Endodermal cell (in vitro differentiated cells): Measurements from ENCODE around the gene CEACAM18. TPM values are rescaled to one million over a fixed set of nuclear protein-coding genes. Genes with fewer than 3 reads are reported as not detected.

Experiments used
- DNase-seq: peaks from one replicate; pipeline ENCODE4 v3.0.0-alpha.2; 2017
- H3K27ac ChIP-seq: 2 replicates; pipeline ENCODE4 v1.5.1; 2013; ENCODE audit warnings: mild to moderate bottlenecking, low read depth, low read length, moderate library complexity
- H3K27me3 ChIP-seq: 2 replicates; pipeline ENCODE4 v1.6.1; 2013; ENCODE audit warnings: mild to moderate bottlenecking, low read length, moderate library complexity; ENCODE audit not compliant: insufficient read depth, control insufficient read depth, poor library complexity, severe bottlenecking
- H3K36me3 ChIP-seq: 2 replicates; pipeline ENCODE4 v1.7.0; 2013; ENCODE audit warnings: mild to moderate bottlenecking, low read length, moderate library complexity; ENCODE audit not compliant: control insufficient read depth, insufficient read depth
- H3K4me1 ChIP-seq: one replicate; pipeline ENCODE4 v1.7.0; 2013; ENCODE audit warnings: low read length; ENCODE audit not compliant: control insufficient read depth, insufficient read depth
- H3K4me3 ChIP-seq: 2 replicates; pipeline ENCODE4 v1.5.1; 2013; ENCODE audit warnings: mild to moderate bottlenecking, low read length, moderate library complexity
- H3K9ac ChIP-seq: 2 replicates; pipeline ENCODE4 v1.6.1; 2013; ENCODE audit warnings: mild to moderate bottlenecking, low read length, moderate library complexity; ENCODE audit not compliant: poor library complexity, severe bottlenecking; ENCODE audit errors: extremely low read depth
- H3K9me3 ChIP-seq: 2 replicates; pipeline ENCODE4 v1.6.1; 2013; ENCODE audit warnings: mild to moderate bottlenecking, low read length, moderate library complexity; ENCODE audit not compliant: control insufficient read depth
- H3K27ac Mint-ChIP-seq: 2 replicates; pipeline ENCODE4 v1.8.0; 2020; ENCODE audit warnings: mixed read lengths
- H3K27me3 Mint-ChIP-seq: 2 replicates; pipeline ENCODE4 v1.8.0; 2021; ENCODE audit warnings: mild to moderate bottlenecking, mixed read lengths; ENCODE audit not compliant: insufficient read depth
- H3K36me3 Mint-ChIP-seq: 2 replicates; pipeline ENCODE4 v1.8.0; 2020; ENCODE audit warnings: low read depth, mixed read lengths
- H3K4me1 Mint-ChIP-seq: 2 replicates; pipeline ENCODE4 v1.8.0; 2020; ENCODE audit warnings: mixed read lengths
- H3K4me3 Mint-ChIP-seq: 2 replicates; pipeline ENCODE4 v1.8.0; 2020; ENCODE audit warnings: mild to moderate bottlenecking, moderate library complexity, mixed read lengths
- H3K9me3 Mint-ChIP-seq: 2 replicates; pipeline ENCODE4 v1.8.0; 2020; ENCODE audit warnings: mild to moderate bottlenecking, mixed read lengths
- CTCF ChIP-seq: fragments of 200-600 bp; sonication (generic); conservative IDR thresholded peaks from 2 replicates; pipeline ENCODE4 v1.5.0; 2021; ENCODE audit warnings: antibody characterized with exemption, mild to moderate bottlenecking
- WGBS, 2 experiments: methylation state at CpG; one replicate each; pipeline versions ENCODE4 v1.1.5 to v1.1.7; 2013; ENCODE audit warnings: missing lambda C conversion rate in 2 of 2, mixed read lengths in 1 of 2; ENCODE audit not compliant: insufficient coverage in 1 of 2, insufficient read length in 1 of 2; 5-methylcytosine and 5-hydroxymethylcytosine counted together
- total RNA-seq, 2 donors: library from RNA; stranded (reverse); fragmentation: NEBNext Ultra II Directional in 1 of 2; extraction: Animal tissue kit (Norgen Biotek cat#: 25700) in 1 of 2; gene quantifications; 2 replicates in 1 of 2; 3 replicates in 1 of 2; pipeline ENCODE4 v1.2.1, GENCODE V29; 2021

CEACAM18 gene
- total RNA-seq, 2 donors from 2014 or later = not detected

GRCh38 chr19:51458899-51459505 is 19.3 kb upstream of the CEACAM18 start:
- no peak for TF ChIP-seq CTCF
- no peaks in the 10 kb centered on the region for H3K4me1 Mint-ChIP-seq
- H3K27ac Mint-ChIP-seq = no peak overlapping the region
- 80 to 88% methylated on average over 6 to 14 of the region's 14 CpGs for WGBS, 2 experiments
- H3K36me3 Mint-ChIP-seq = no peaks in the 10 kb centered on the region
- H3K9me3 Mint-ChIP-seq = peaks cover 2% of the 10 kb centered on the region
- H3K36me3 ChIP-seq = no peaks in the 10 kb centered on the region
- H3K27ac ChIP-seq = no peak overlapping the region
- peaks cover 16% of the 10 kb centered on the region for H3K27me3 ChIP-seq
- peaks cover 26% of the 10 kb centered on the region for H3K27me3 Mint-ChIP-seq
- no peaks in the 10 kb centered on the region for H3K4me1 ChIP-seq
- H3K4me3 ChIP-seq = no peak overlapping the region
- H3K9me3 ChIP-seq = no peaks in the 10 kb centered on the region
- H3K9ac ChIP-seq = no peak overlapping the region
- H3K4me3 Mint-ChIP-seq = no peak overlapping the region
- no peak for DNase-seq

- Histone ChIP-seq H3K4me1 (no peaks in the 10 kb centered on the region), H3K4me3 (peak overlapping the region; percentile 68), H3K27ac (no peak overlapping the region), H3K27me3 (peaks cover 28% of the 10 kb centered on the region), H3K9me3 (no peaks in the 10 kb centered on the region), H3K9ac (no peak overlapping the region), H3K36me3 (no peaks in the 10 kb centered on the region)
- 74 to 76% methylated on average over 10 to 11 of the region's 13 CpGs for WGBS, 2 experiments
- no peak overlapping the region for H3K27ac Mint-ChIP-seq
- DNase-seq = peak; percentile 66
- no peaks in the 10 kb centered on the region for H3K36me3 Mint-ChIP-seq
- H3K4me1 Mint-ChIP-seq = no peaks in the 10 kb centered on the region
- peak overlapping the region; percentile 60 for H3K4me3 Mint-ChIP-seq
- TF ChIP-seq CTCF = no peak
- peaks cover 1% of the 10 kb centered on the region for H3K9me3 Mint-ChIP-seq
- H3K27me3 Mint-ChIP-seq = peaks cover 35% of the 10 kb centered on the region
Measured at GRCh38 chr19:51460164-51460992, 18.0 kb upstream of the CEACAM18 start.

GRCh38 chr19:51461723-51462161 is 16.6 kb upstream of the CEACAM18 start:
- no peak overlapping the region for H3K4me3 Mint-ChIP-seq
- H3K27me3 ChIP-seq = peaks cover 38% of the 10 kb centered on the region
- TF ChIP-seq CTCF = no peak
- no peak overlapping the region for H3K27ac ChIP-seq
- no peak for DNase-seq
- H3K36me3 ChIP-seq = no peaks in the 10 kb centered on the region
- peaks cover 47% of the 10 kb centered on the region for H3K27me3 Mint-ChIP-seq
- H3K27ac Mint-ChIP-seq = no peak overlapping the region
- no peaks in the 10 kb centered on the region for H3K4me1 ChIP-seq
- 67 to 81% methylated on average over 1 to 8 of the region's 8 CpGs for WGBS, 2 experiments
- H3K9me3 Mint-ChIP-seq = no peaks in the 10 kb centered on the region
- H3K4me1 Mint-ChIP-seq = no peaks in the 10 kb centered on the region
- no peak overlapping the region for H3K4me3 ChIP-seq
- H3K9me3 ChIP-seq = no peaks in the 10 kb centered on the region
- no peak overlapping the region for H3K9ac ChIP-seq
- H3K36me3 Mint-ChIP-seq = no peaks in the 10 kb centered on the region
